PC-9 (cell line): ENCODE data around the gene CASS4.

Source experiments
- CTCF ChIP-seq: fragments of 200-600 bp; sonication (generic); conservative IDR thresholded peaks from 2 replicates; pipeline ENCODE4 v1.6.1; 2017; ENCODE audit warnings: mixed run types, antibody characterized with exemption, mild to moderate bottlenecking, moderate library complexity
- EZH2 ChIP-seq: fragments of 200-600 bp; sonication (generic); IDR thresholded peaks from 2 replicates; pipeline ENCODE4 v1.8.0; 2017; ENCODE audit warnings: antibody characterized with exemption, low read depth

DNA sequence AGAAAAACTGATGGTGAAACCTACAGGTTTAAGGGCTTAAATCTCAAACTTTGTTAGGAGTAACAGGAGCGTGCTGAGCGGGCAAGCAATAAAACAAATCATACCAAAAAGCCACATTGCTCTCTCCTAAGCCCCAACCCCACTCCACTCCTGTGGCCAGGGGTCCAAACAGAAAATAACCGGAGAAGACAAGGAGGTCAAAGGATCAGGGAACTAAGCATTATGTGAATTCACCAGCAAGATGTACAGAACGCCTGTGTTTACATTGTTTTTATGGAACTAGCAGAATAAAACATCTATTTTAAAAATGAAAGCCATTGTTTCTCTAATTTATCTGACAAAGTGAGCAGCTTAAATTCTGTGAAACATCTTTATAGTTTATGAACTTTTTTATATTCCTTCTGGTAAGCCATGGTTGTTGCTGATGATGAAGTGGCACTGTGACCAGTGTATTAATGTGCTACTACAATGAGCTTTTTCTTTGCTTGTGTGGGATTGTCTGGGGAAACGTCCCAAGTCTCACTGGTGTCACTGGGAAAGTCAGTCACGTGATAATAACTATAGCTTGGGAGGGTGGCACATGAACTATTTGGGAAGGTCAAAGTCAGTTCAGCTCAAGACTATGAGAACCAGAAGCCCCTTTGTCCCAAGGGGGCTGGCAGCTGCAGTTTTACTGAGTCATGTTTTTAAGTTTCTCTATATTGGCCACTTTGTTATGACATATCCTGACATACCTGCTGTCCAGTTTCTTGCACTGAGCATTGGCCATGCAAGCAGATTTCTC lies 43.5 kb upstream of the CASS4 start:
- no peak for TF ChIP-seq CTCF
- TF ChIP-seq EZH2 = no peak
